UCSD-AML1 (cell line): Measurements from ENCODE around the gene PPAT.

Experiments used
- DNase-seq: peaks from one replicate; lab custom pipeline; 2025; ENCODE audit not compliant: unreplicated experiment; lab: John Stamatoyannopoulos, UW

Gene PPAT

DNA sequence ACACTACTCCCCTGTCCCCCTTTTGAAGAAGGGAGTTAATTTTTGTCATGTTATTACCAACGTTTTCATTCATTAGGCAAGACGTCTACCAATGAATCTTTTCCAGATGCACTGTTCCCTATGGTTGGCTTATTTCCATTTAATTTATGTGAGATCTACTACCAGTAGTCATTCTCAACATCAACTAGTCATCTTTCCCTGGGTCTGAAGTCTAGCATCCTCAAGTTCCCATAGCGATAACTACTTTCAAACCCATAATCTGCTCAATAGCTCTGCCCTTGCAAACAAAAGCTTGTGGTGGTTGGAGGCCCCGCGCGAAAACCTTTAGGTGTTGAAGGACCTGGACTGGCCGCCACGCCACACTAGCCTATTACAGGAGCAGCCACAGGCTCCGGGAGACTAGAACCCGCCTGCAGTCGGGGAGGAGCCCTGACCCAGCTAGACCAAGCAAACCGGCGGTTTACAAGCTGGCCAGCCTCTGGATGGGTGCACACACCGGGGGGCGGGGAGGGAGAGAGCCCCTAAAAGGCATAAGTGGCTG lies 746 bp downstream of the PPAT start:
- DNase-seq: peak; percentile 78

DNA sequence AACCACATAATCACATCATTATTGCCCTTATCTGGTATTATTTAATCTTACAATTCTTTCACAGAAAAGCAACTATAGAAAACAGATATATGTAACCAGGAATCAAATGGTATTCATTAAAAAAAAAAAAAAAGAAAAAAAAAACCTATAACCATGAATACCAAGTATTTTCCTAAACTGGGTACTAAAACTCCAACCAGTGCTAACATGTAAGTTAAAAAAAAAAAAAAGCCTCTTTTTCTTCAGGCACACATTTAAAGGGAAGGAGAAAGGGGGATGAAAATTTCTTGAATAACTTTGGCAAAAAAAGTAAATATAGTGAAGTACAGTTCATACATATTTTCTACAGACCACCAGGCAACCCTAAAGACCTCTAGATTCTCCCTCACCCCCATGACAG lies 2.1 kb downstream of the PPAT start:
- no peak for DNase-seq

DNA sequence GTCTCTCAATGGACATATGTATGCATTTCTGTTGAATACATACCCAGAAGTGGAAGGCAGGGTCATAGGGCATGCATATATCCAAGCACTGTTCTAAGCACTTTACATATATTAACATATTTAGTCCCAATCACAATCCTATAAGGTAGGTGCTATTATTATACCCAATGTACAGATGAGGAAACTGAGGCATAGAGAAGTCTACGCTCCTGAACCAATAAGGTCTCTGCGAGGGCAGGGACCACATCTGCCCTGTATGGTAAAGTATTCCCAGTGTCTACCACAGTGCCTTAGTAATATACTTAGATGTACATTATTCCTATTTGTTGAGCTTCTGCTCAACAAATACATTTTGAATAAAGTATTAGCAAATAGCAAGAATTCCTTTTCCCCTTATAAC lies 5.2 kb downstream of the PPAT start:
- no peak for DNase-seq

DNA sequence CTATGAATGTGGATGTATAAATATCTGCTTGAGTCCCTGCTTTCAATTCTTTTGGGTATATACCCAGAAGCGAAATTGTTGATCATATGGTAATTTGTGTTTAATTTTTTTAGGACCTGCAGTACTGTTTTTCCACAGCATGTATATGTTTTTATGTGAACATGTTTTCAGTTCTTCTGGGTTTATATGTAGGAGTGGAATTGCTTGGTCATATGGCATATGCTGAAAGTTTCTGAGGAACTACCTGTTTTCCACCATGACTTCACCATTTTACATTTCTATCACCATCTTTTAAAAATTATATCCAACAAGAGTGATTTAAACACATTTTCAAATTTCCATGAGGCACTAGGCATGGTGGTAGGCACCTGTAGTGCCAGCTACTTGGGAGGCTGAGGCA lies 8.2 kb downstream of the PPAT start:
- DNase-seq: no peak

DNA sequence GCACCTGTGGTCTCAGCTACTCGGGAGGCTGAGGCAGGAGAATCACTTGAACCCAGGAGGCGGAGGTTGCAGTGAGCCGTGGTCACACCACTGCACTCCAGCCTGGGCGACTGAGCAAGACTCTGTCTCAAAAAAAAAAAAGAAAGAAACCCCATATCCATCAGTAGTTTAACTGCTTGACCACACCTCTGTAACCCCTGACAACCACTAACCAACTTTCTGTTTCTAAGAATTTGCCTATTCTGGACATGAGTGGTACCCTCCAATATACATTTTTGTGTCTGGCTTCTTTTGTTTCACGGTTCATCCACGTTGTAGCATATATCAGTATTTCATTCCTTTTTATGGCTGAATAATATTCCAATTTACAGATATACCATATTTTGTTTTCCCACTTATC lies 9.1 kb downstream of the PPAT start:
- DNase-seq: no peak

DNA sequence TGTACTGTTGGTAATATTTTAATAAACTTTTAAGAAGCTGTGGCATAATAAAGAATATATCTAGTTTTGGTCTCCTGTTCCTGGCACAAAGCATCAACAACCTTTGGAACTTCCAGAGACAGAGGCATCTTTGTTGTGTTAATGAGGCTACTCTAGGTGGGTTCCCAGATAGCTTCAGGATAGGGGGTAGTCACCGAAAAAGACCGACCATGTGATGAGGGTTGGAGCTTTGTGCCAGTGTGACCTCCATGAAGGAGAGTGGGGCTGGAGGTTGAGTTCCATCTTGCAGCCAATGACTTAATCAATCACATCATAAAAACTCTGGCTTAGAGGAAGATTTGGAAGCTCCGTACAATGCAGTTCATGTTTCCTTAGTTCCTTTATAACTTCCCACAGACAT lies 9.9 kb downstream of the PPAT start:
- DNase-seq: no peak

DNA sequence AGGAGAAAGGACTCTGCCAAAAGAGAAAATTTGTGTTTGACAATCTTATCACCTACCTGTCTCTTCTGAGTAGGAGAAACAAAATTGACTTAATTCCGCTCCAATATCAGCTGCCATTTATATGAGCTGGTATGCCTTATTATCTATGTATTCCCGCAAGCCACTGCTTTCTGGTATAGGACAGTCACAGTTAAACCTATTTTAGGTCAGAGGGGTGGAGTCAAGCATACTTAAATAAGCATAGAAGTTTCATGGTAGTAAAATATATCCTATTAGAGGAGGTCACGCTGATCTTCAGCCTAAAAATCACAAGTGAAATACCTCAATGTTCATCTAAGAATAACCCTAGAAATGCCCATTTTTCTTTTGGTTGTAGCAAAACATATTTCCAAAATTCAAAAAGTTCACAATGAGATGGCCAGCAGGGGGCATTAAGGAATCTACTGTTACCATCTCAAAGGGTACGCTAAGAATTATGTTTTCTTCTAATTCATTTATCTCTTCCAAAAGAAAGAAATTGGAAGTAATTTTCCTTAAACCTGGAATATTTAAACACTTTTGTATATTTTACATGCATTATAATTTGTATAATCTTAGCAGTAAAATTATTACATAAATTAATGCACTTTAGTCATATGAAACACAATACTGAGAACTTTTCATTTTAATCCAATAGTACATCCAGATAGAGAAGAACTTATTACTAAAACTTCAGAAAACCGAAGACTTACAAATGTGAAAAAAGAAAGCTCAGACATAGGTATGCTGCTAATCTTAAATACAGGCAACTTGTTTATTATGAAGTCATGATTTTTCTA lies 10.5 kb downstream of the PPAT start:
- DNase-seq: no peak

DNA sequence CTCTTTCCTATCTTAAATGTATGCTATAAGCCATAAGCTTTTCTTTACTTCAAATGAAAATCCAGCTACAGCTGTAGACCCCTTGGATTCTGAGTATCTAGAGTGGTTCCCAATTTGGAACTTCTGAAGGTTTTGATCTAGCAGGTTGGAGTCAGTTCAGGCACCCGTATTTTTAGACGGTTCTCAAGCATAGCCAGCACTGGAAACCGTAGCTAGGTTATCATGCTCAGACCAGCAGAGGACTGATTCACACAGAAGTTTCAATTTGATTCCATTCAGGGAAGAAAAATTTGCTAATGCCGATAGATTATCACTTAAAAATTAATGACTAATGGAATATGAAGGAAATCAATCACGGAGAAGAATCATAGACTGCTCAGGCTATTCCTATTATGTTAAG lies 11.2 kb downstream of the PPAT start:
- no peak for DNase-seq

DNA sequence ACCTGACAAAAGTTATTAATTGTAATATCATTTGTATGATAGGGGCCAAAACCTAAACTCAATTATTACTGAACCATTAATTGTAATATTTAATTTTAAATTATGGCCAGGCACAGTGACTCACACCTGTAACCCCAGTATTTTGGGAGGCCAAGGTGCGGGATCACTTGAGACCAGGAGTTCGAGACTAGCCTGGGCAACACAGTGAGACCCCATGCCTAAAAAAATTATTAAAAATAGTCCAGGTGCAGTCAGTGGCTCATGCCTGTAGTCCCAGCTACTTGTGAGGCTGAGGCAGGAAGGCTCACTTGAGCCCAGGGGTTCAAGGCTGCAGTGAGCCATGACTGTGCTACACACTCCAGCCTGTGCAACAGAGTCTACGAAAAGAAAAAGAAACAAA lies 18.0 kb downstream of the PPAT start:
- DNase-seq: no peak

DNA sequence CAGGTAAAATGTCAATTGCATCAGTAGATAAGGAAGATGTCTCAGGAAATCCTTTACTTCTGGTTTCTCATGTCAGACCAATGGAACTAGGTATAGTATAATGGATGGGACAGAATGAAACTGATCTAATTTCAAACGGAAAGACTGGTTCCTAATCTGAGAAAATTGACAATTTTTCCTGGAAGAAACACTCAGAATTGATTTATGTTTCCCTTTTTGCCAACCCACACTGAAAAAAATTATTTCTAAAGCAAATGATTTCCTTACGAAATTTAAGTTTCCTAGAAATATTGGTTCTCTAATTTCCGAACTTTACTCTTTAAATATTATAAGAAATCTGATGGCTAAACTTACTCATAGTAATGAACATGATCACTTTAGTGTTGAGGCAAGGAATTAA lies 19.1 kb downstream of the PPAT start:
- no peak for DNase-seq

DNA sequence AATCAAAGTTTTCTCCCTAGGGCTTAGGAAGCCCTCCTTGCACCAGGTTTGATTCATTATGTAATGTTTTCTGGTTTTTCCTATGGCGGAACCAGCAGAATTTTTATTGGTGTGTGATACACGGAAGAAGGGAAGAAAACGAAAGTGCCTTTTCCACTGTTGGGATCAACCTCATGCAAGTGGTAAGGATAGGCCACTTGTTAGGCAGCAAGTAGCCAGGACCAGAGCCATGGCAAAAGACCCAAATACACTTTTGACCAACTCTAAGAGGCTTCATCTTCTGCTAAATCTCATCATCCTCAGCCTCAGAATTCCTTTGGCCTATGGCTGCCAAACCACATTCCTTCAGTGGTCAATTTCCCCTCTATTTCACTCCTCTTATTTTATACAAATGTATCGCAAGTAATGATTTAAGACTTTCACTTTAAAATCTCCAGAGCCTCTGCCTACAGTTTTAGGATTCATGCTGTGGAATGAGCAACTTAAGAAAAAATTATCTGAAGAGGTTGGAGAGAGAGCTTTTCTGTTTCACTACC lies 21.2 kb downstream of the PPAT start:
- no peak for DNase-seq

DNA sequence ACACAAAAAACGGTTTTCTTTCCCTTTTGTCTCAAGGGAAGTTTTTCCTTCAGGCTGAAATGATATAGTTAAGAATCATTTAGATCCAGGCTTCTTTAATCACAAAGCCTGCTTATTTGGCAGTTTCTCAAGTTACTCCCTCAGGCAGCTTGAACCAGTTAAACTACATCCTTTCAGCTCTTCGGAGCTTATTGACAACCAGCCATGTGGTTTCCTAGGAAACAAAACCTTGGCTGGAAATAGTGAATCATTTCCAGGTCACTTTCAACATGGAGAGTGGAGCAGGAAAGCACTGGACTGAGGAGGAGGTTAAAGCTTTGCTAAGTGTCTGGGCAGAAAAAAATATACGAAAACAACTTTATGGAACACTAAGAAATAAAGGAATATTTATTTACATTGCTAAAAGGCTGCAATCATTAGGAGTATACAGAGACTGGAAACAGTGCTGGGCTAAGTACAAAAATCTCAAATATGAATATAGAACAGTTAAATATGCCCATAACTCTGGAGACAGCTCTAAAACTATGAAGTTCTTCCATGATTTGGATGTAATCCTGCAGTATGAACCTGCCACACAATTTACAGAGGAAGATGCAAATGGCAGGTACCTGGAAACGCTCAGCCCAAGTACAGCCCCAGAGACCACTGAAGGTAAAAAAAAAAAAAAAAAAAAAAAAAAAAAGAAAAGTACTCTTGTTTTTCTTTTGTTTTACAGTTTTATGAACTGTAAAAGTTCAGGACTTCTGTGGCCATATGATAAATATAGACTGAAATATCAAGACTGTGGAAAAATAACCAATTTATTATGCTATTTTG lies 25.0 kb downstream of the PPAT start:
- no peak for DNase-seq

DNA sequence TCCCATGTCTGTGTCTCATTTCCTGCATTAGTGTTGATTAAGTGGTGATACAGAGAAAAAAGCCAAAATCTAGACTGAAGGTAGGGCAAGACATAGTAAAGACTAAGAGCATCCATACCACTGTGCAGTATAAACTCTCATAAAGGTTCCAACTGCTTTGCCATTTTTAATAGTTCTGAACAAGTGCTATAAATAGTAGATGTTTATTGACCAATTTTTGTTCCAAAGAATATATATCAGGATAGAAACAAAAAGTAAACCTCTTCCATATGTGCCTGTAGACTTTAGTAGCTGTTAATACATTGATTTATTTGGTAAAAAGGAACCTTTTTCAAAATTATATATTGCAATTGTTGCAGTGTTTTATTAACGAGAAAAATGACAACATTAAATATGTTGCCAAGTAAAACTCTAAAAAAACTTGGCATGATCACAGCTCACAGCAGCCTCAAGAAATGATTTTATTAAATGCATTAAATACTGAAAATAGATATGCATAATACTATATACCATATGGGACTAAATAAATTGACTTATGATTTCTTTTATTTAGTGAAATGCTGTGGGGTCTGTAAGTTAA lies 25.8 kb downstream of the PPAT start:
- no peak for DNase-seq

DNA sequence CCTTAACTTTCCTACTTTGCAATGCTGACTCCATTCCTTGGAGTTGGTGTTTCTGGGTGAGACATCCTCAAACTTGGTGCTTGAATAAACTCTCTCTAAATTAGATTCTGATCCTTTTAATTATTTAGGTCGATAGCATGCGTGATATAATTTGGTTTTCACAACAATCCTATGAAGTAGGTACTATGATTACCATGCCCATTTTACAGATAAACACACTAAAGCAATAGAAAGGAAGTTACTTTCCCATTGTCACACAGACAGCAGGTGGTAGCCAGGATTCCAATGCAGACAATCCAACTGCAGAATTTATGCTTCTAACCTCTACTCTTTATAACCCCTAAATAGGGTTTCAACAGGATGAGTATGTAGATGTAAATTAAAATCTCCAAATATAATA lies 26.4 kb downstream of the PPAT start:
- no peak for DNase-seq

DNA sequence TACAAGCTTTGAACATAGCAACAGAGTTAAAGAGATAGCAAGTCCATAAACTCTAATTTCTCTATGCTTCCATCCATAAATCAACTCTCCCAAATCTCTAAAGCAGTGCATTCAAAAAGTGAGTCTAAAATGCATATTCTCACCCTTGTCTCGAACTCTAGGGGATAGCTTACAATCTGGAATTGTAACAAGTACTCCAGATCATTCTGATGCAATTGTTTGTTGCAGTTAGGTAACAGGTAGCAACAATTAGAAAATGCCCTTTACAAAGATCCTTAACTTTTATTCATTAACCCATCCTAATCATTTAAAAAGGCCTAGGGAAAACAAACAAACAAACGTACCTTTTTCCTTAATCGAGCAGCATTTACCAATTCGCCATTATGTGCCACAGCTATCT lies 29.3 kb downstream of the PPAT start:
- DNase-seq: no peak

DNA sequence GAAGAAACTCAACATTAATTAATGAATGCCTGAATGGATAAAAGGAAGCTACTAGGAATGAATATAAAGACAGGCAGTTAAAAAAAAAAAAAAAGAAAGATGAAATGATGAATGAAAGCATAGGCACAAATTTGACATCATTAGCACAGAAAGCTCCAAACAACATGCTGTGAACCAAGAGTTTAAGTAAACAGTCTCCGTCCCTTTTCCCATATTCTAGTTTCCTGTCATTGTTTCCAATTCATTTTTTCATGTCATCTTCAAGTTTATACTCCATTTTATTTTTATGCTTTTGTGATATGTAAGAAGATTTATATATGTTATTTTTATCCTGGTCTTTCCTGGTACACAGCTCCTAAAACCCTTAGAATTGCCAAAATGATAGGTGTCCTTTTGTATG lies 30.4 kb downstream of the PPAT start:
- no peak for DNase-seq

DNA sequence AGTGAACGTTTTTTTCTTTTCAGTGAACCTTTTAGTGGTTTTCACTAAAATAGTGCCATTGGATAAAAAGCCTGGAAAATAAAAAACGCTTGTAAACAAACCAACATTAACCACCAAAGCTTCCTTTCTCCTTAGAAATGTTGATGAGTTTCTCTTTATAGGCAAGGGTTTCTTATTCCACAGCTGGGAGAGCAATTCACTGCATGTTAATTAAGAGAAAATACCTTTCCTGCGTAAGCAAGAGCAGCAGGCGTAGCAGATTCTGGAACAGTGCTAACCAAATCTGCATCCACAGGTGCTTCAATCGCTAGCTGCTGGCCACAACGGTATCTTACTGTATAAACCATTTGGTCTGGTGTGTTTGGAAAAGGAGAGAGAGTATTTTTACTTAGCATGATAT lies 34.9 kb downstream of the PPAT start:
- DNase-seq: no peak

DNA sequence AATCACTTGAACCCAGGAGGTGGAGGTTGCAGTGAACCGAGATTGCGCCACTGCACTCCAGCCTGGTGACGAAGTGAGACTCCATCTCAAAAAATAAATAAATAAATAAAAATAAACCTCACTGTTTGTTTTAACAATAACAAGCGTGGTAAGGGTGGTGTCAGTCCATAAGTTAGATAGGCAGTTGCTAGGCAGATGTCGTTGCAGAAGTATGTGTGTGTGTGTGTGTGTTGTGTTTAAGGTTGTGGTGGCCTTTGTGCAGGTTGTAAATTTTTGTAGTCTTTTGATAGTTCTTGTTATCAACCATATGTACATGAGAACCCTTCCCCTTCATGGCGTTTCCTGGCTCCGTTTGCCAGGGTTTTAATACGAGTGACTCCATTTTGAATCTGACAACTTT lies 44.1 kb downstream of the PPAT start:
- no peak for DNase-seq

DNA sequence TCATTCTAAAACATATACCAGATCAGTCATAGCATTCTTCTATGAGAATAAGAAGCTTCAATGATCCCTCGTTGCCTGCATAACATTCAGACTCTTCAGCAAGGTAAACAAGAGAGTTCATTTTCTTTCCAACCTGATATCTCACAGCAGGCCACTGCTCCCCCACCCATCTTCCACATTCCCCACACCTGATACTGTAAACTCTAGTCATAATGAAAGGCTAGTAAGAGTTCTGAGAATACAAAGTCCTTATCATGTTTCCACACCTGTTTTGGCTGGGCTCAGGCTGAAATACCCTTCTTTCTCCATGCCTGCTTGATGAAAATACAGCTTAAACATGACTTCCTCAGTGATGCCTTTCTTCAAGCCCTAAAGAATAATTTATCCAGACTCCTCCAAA lies 45.9 kb downstream of the PPAT start:
- DNase-seq: no peak

DNA sequence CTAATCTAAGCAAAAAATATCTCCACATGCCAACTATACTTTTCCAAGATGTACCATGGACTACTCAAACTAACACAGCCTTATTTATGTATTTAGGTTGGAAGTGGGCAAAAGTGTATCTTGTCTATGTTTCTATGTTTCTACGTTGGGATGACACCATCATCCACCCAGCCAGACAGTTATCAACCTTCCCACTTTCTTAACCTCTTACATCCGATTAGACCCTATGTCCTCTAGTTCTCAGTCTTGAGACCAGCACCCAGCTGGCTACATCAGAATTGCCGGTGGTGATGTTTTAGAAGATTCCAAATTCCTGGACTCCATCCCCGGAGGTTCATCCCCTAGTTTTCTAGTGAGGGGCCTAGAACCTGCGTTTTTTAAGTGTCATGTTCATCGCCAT lies 47.1 kb downstream of the PPAT start:
- DNase-seq: no peak
